HCT116 (cell line): Measurements from ENCODE around the gene TMEM52B. TPM values are rescaled to one million over a fixed set of nuclear protein-coding genes. Genes with fewer than 3 reads are reported as not detected.

Experiments used
- ATAC-seq: fragments of 200-7000 bp; cut with Tn5 transposase; 2 replicates; pipeline ENCODE4 v1.9.1; 2020; ENCODE audit warnings: mild to moderate bottlenecking, moderate library complexity
- BruUV-seq: library from RNA; stranded (reverse); fragments of 400-500 nt; replicated peaks from 2 replicates; lab custom pipeline; 2021; lab: Mats Ljungman, UMichigan
- CTCF ChIA-PET: fragments of 300-600 bp; sonication (Branson Sonifier 250); formaldehyde crosslinking; loops from one replicate; lab custom pipeline; 2021; ENCODE audit warnings: antibody characterized with exemption; lab: Charles Lee
- POLR2A ChIA-PET: fragments of 300-600, 350-600 bp; sonication (Branson Sonifier 250); formaldehyde crosslinking; loops from one replicate; lab custom pipeline; 2021; ENCODE audit warnings: antibody characterized with exemption; lab: Charles Lee
- RAD21 ChIA-PET, 2 experiments: fragments of 300-600 bp; sonication (Branson Sonifier 250); formaldehyde crosslinking; loops; one replicate each; lab custom pipeline; 2023; ENCODE audit warnings: low total read pairs in 2 of 2; ENCODE audit not compliant: uncharacterized antibody in 2 of 2, unreplicated experiment in 2 of 2, low non-redundant PET in 1 of 2; lab: Charles Lee
- DNase-seq: peaks from one replicate; pipeline ENCODE4 v3.0.0-alpha.2; 2010; ENCODE audit warnings: low read depth, low spot score
- H2AFZ ChIP-seq: fragments of 200-600 bp; shearing (Covaris generic), sonication (generic); 2 replicates; pipeline ENCODE4 v1.6.1; 2017; ENCODE audit warnings: low read depth, mixed run types, mixed read lengths, antibody characterized with exemption, low read length; ENCODE audit not compliant: poor library complexity, severe bottlenecking
- H3K27ac ChIP-seq: 2 replicates; pipeline ENCODE4 v1.5.1; 2012; ENCODE audit warnings: low read depth, low read length
- H3K27me3 ChIP-seq: fragments of 200-600 bp; sonication (generic); 2 replicates; pipeline ENCODE4 v1.6.1; 2016; ENCODE audit warnings: mixed run types, low read length, mixed read lengths; ENCODE audit not compliant: insufficient read depth
- H3K36me3 ChIP-seq, 2 experiments: fragments of 200-500 bp in 1 of 2; fragments of 200-600 bp in 1 of 2; sonication (Bioruptor generic) in 1 of 2; sonication (generic) in 1 of 2; 2 replicates each; pipeline versions ENCODE4 v1.5.1 to v1.6.1; 2014 to 2016; ENCODE audit warnings: low read length in 2 of 2, inconsistent platforms in 1 of 2, mixed read lengths in 1 of 2, mixed run types in 1 of 2; ENCODE audit not compliant: insufficient read depth in 2 of 2, control insufficient read depth in 1 of 2
- H3K4me1 ChIP-seq, 2 experiments: fragments of 200-600 bp in 1 of 2; sonication (generic) in 1 of 2; 2 replicates each; pipeline versions ENCODE4 v1.5.1 to v1.6.1; 2012 to 2017; ENCODE audit warnings: low read length in 2 of 2, inconsistent platforms in 1 of 2, mild to moderate bottlenecking in 1 of 2, mixed read lengths in 1 of 2, mixed run types in 1 of 2, moderate library complexity in 1 of 2; ENCODE audit not compliant: insufficient read depth in 2 of 2, control insufficient read depth in 1 of 2
- H3K4me2 ChIP-seq: fragments of 200-600 bp; sonication (generic); 2 replicates; pipeline ENCODE4 v1.6.1; 2017; ENCODE audit warnings: mixed run types, low read length, mixed read lengths
- H3K4me3 ChIP-seq, 2 experiments: fragments of 200-600 bp in 1 of 2; sonication (generic) in 1 of 2; replicated peaks in 1 of 2; 2 replicates each; pipeline ENCODE4 v1.5.1; 2011 to 2016; ENCODE audit warnings: low read length in 2 of 2, control low read depth in 1 of 2, low read depth in 1 of 2, mild to moderate bottlenecking in 1 of 2, mixed read lengths in 1 of 2, mixed run types in 1 of 2
- H3K79me2 ChIP-seq: fragments of 200-600 bp; sonication (generic); 2 replicates; pipeline ENCODE4 v1.6.1; 2017; ENCODE audit warnings: mild to moderate bottlenecking, mixed run types, low read length, moderate library complexity, mixed read lengths; ENCODE audit not compliant: insufficient read depth
- H3K9ac ChIP-seq: fragments of 200-600 bp; sonication (generic); 2 replicates; pipeline ENCODE4 v1.6.1; 2016; ENCODE audit warnings: low read length, mixed read lengths
- H3K9me2 ChIP-seq: fragments of 200-600 bp; sonication (generic), shearing (Covaris generic); 2 replicates; pipeline ENCODE4 v1.6.1; 2017; ENCODE audit warnings: mixed run types, mild to moderate bottlenecking, moderate library complexity; ENCODE audit not compliant: insufficient read depth
- H3K9me3 ChIP-seq, 2 experiments: fragments of 200-500 bp in 1 of 2; fragments of 200-600 bp in 1 of 2; sonication (Bioruptor generic) in 1 of 2; sonication (generic) in 1 of 2; 2 replicates each; pipeline ENCODE4 v1.6.1; 2014 to 2017; ENCODE audit warnings: low read length in 2 of 2, mixed read lengths in 2 of 2, inconsistent platforms in 1 of 2, low read depth in 1 of 2, mild to moderate bottlenecking in 1 of 2, mixed run types in 1 of 2, moderate library complexity in 1 of 2; ENCODE audit not compliant: control insufficient read depth in 1 of 2, insufficient read depth in 1 of 2
- H4K20me1 ChIP-seq: fragments of 200-600 bp; sonication (generic), shearing (Covaris generic); 2 replicates; pipeline ENCODE4 v1.6.1; 2017; ENCODE audit warnings: mixed run types, mild to moderate bottlenecking, moderate library complexity; ENCODE audit not compliant: insufficient read depth
- EGR1 ChIP-seq: IDR thresholded peaks from 2 replicates; pipeline ENCODE4 v1.6.1; 2012; ENCODE audit warnings: low read depth
- ELF1 ChIP-seq: IDR thresholded peaks from 2 replicates; pipeline ENCODE4 v1.6.1; 2012; ENCODE audit warnings: low read depth, borderline replicate concordance
- EZH2 ChIP-seq: fragments of 200-600 bp; sonication (generic); IDR thresholded peaks from 2 replicates; pipeline ENCODE4 v1.6.1; 2017; ENCODE audit warnings: antibody characterized with exemption, mixed run types
- RAD21 ChIP-seq: IDR thresholded peaks from 2 replicates; pipeline ENCODE4 v1.6.1; 2012; ENCODE audit warnings: low read depth, mild to moderate bottlenecking
- SP1 ChIP-seq: IDR thresholded peaks from 2 replicates; pipeline ENCODE4 v1.6.1; 2012; ENCODE audit warnings: low read depth
- YY1 ChIP-seq: IDR thresholded peaks from 2 replicates; pipeline ENCODE4 v1.6.1; 2011; ENCODE audit warnings: low read length, low read depth, moderate library complexity, mild to moderate bottlenecking; ENCODE audit not compliant: insufficient replicate concordance; ENCODE audit errors: extremely low read depth
- intact Hi-C: fragments of 100-400 bp; cut with micrococcal nuclease; formaldehyde crosslinking; loops from 2 replicates; pipeline ENCODE4 v1.10.0; 2022
- total RNA-seq: library from RNA; stranded (reverse); gene quantifications from one replicate; pipeline ENCODE4 v1.2.1, GENCODE V29; 2021; ENCODE audit not compliant: unreplicated experiment
- TF ChIP-seq, protein P1 (sequence below): IDR thresholded peaks from 2 replicates; pipeline ENCODE4 v1.6.1; 2012
- TF ChIP-seq, protein P2 (sequence below), 3 experiments: fragments of 200-600 bp in 1 of 3; sonication (generic) in 1 of 3; IDR thresholded peaks in 2 of 3; conservative IDR thresholded peaks in 1 of 3; 2 replicates each; pipeline ENCODE4 v1.5.1; 2012 to 2017; ENCODE audit warnings: low read depth in 2 of 3, low read length in 2 of 3, antibody characterized with exemption in 1 of 3, borderline replicate concordance in 1 of 3, control low read depth in 1 of 3, mild to moderate bottlenecking in 1 of 3, mixed read lengths in 1 of 3, mixed run types in 1 of 3, moderate library complexity in 1 of 3; ENCODE audit not compliant: insufficient read depth in 1 of 3
- TF ChIP-seq, protein P3 (sequence below): IDR thresholded peaks from 2 replicates; pipeline ENCODE4 v1.6.1; 2012; ENCODE audit warnings: low read depth
- TF ChIP-seq, protein P4 (sequence below): IDR thresholded peaks from 2 replicates; pipeline ENCODE4 v1.6.1; 2012

Gene TMEM52B
- total RNA-seq, 1 experiment from 2014 or later: not detected

DNA sequence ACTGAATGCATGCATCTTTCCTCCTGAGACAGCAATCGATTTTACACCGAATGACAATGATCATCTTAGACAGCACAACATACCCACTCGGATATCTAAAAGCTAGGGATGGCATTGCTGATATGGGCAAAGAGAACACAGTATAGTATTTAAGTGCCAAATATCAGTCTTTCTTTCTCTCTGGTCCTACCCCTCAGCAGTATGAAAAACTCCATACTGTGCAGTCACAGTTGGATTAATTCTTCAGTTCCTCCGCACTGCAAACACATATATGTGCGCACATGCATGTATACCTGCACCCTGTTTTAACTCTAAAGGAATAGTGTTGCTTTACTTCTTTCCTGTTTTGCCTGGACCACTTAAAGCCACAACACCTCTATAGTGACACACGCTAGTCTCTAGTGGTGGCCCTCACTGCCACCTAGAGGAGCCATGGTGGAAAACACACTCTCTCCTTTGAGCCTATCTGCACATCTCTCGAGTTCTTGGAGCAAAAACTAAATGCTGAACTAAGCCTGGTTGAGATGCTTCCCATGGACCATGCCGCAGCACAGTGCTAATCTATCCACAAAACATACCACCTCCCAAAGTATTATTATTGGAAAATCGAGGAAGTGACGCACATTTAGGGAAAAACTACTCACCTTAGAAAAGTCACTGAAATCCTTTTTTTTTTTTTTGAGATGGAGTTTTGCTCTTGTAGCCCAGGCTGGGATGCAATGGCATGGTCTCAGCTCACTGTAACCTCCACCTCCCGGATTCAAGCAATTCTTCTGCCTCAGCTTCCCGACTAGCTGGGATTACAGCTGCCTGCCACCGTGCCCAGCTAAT, 11.9 kb downstream of the TMEM52B start:
- Histone ChIP-seq H3K27ac (no peak overlapping the region), H3K9me3 (no peaks in the 10 kb centered on the region), H2AFZ (peak overlapping the region; percentile 97), H3K4me2 (peak overlapping the region; percentile 31; the same call in 1 of the 2 replicates), H3K27me3 (no peaks in the 10 kb centered on the region), H3K4me3 (no peak overlapping the region), H3K36me3 (no peaks in the 10 kb centered on the region), H4K20me1 (no peaks in the 10 kb centered on the region), H3K4me1 (peaks cover 4 to 20% of the 10 kb centered on the region in 2 experiments; a peak in 3 of 4 replicates), H3K79me2 (no peaks in the 10 kb centered on the region), H3K9ac (no peak overlapping the region), H3K9me2 (no peaks in the 10 kb centered on the region)
- POLR2A ChIA-PET: no interaction called here
- TF ChIP-seq, protein P1, sequence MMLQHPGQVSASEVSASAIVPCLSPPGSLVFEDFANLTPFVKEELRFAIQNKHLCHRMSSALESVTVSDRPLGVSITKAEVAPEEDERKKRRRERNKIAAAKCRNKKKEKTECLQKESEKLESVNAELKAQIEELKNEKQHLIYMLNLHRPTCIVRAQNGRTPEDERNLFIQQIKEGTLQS: no peak
- TF ChIP-seq RAD21: peak; percentile 62
- TF ChIP-seq, protein P2, sequence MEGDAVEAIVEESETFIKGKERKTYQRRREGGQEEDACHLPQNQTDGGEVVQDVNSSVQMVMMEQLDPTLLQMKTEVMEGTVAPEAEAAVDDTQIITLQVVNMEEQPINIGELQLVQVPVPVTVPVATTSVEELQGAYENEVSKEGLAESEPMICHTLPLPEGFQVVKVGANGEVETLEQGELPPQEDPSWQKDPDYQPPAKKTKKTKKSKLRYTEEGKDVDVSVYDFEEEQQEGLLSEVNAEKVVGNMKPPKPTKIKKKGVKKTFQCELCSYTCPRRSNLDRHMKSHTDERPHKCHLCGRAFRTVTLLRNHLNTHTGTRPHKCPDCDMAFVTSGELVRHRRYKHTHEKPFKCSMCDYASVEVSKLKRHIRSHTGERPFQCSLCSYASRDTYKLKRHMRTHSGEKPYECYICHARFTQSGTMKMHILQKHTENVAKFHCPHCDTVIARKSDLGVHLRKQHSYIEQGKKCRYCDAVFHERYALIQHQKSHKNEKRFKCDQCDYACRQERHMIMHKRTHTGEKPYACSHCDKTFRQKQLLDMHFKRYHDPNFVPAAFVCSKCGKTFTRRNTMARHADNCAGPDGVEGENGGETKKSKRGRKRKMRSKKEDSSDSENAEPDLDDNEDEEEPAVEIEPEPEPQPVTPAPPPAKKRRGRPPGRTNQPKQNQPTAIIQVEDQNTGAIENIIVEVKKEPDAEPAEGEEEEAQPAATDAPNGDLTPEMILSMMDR (IDR thresholded peaks at IDR 0.05 in 2 of 3, conservative IDR thresholded peaks at IDR 0.05 in 1 of 3; ENCODE audit: borderline replicate concordance in 1 of 3, insufficient read depth in 1 of 3, low read depth in 2 of 3, low read length in 2 of 3): peak; percentile 59 to 83 (median 76)
- BruUV-seq: no TSS peak
- intact Hi-C loops: loop anchor here (1.0 kb wide), 1 partner anchor 37 kb away; no protein-coding TSS in a partner anchor
- peak; percentile 56 for DNase-seq
- RAD21 ChIA-PET: no interaction called here
- CTCF ChIA-PET: interaction anchor here (1.2 to 3.4 kb wide), 3 partner anchors 15 to 440 kb away, joined by 3 to 11 read pairs (median 4); no protein-coding TSS in a partner anchor
- peak; percentile 98 for ATAC-seq

DNA sequence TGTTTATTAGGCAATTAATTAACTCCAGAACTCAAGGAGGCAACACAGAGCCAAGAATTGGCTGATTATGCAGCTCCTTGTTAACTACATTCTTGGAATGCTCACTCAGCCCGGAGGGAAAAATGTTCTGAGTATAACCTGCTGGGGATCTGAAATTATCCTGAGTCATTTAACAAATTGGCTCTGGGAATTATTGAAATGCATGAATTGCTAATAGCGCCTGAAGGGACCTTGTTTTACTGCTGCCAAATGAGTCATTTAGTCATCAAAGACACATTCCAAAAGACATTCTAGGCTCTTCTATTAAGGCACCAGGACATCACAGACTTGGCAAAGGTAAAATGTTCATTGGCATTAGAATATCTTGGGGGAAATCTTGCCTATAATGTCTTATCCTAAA, 13.0 kb downstream of the TMEM52B start:
- no peak overlapping the region for H3K9ac ChIP-seq
- no TSS peak for BruUV-seq
- H3K4me3 ChIP-seq: no peak overlapping the region
- ATAC-seq (no peak), DNase-seq (no peak)
- H3K9me3 ChIP-seq: no peaks in the 10 kb centered on the region
- no peaks in the 10 kb centered on the region for H3K9me2 ChIP-seq
- H2AFZ ChIP-seq: peak overlapping the region; percentile 97
- ChIA-PET POLR2A (no interaction called here), RAD21 (no interaction called here), CTCF (interaction anchor here (1.2 to 3.4 kb wide), 2 partner anchors 39 to 441 kb away, joined by 4 to 11 read pairs; no protein-coding TSS in a partner anchor)
- intact Hi-C loops: no loop called here
- no peaks in the 10 kb centered on the region for H3K79me2 ChIP-seq
- H3K27ac ChIP-seq: no peak overlapping the region
- no peaks in the 10 kb centered on the region for H3K36me3 ChIP-seq
- H3K27me3 ChIP-seq: no peaks in the 10 kb centered on the region
- no peaks in the 10 kb centered on the region for H4K20me1 ChIP-seq
- peak overlapping the region; percentile 31 for H3K4me2 ChIP-seq
- peaks cover 4 to 20% of the 10 kb centered on the region in 2 experiments; a peak in 3 of 4 replicates for H3K4me1 ChIP-seq
- TF ChIP-seq YY1: no peak
- no peak for TF ChIP-seq EZH2
- TF ChIP-seq, protein P3, sequence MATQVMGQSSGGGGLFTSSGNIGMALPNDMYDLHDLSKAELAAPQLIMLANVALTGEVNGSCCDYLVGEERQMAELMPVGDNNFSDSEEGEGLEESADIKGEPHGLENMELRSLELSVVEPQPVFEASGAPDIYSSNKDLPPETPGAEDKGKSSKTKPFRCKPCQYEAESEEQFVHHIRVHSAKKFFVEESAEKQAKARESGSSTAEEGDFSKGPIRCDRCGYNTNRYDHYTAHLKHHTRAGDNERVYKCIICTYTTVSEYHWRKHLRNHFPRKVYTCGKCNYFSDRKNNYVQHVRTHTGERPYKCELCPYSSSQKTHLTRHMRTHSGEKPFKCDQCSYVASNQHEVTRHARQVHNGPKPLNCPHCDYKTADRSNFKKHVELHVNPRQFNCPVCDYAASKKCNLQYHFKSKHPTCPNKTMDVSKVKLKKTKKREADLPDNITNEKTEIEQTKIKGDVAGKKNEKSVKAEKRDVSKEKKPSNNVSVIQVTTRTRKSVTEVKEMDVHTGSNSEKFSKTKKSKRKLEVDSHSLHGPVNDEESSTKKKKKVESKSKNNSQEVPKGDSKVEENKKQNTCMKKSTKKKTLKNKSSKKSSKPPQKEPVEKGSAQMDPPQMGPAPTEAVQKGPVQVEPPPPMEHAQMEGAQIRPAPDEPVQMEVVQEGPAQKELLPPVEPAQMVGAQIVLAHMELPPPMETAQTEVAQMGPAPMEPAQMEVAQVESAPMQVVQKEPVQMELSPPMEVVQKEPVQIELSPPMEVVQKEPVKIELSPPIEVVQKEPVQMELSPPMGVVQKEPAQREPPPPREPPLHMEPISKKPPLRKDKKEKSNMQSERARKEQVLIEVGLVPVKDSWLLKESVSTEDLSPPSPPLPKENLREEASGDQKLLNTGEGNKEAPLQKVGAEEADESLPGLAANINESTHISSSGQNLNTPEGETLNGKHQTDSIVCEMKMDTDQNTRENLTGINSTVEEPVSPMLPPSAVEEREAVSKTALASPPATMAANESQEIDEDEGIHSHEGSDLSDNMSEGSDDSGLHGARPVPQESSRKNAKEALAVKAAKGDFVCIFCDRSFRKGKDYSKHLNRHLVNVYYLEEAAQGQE: no peak
- no peak for TF ChIP-seq SP1
- TF ChIP-seq EGR1: no peak
- no peak for TF ChIP-seq ELF1
- TF ChIP-seq, protein P4, sequence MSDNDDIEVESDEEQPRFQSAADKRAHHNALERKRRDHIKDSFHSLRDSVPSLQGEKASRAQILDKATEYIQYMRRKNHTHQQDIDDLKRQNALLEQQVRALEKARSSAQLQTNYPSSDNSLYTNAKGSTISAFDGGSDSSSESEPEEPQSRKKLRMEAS: no peak
- TF ChIP-seq, protein P1: no peak
